ENCODE measurements around the gene TDRKH. TPM values are rescaled to one million over a fixed set of nuclear protein-coding genes. Genes with fewer than 3 reads are reported as not detected.

Gene TDRKH
- polyA plus RNA-seq, 1 experiment, result 1.0 TPM

DNA sequence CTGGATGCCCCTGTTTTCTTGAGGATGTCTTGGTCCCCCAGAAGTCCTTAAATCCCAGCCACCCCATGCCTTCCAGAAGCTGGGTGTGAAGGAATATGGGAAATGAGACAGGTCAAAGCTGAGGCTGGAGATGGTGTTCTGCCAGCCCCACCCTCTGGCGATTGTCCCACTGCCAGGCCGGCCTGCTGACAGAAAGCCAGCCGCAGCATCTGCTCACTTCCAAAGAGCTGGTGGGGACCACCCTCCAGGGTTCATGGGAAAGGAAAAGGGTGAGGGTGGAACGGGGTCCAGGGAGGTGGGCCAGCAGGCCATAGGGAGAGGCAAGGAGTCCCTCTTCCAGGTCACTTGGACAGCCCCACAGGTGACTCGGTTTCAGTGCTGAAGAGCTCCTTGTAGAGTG, 16.8 kb upstream of the TDRKH start:
- Histone ChIP-seq H3K4me3 (ENCODE audit: low read depth, low read length) (no peak overlapping the region), H3K27ac (ENCODE audit: low read depth, low read length) (no peak overlapping the region), H3K9me3 (ENCODE audit: control insufficient read depth, insufficient read depth, low read length) (no peaks in the 10 kb centered on the region), H3K27me3 (ENCODE audit: control insufficient read depth, insufficient read depth, low read length) (peaks cover 59% of the 10 kb centered on the region)
- no peak for DNase-seq (ENCODE audit: low read depth, low spot score)
- TF ChIP-seq, protein P1, sequence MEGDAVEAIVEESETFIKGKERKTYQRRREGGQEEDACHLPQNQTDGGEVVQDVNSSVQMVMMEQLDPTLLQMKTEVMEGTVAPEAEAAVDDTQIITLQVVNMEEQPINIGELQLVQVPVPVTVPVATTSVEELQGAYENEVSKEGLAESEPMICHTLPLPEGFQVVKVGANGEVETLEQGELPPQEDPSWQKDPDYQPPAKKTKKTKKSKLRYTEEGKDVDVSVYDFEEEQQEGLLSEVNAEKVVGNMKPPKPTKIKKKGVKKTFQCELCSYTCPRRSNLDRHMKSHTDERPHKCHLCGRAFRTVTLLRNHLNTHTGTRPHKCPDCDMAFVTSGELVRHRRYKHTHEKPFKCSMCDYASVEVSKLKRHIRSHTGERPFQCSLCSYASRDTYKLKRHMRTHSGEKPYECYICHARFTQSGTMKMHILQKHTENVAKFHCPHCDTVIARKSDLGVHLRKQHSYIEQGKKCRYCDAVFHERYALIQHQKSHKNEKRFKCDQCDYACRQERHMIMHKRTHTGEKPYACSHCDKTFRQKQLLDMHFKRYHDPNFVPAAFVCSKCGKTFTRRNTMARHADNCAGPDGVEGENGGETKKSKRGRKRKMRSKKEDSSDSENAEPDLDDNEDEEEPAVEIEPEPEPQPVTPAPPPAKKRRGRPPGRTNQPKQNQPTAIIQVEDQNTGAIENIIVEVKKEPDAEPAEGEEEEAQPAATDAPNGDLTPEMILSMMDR (IDR thresholded peaks at IDR 0.05; ENCODE audit: low read depth, low read length), result no peak
- CTCF ChIA-PET, result no interaction called here
- POLR2A ChIA-PET, result no interaction called here

GRCh38 chr1:151806170-151806569, 15.9 kb upstream of the TDRKH start:
- CTCF ChIA-PET, result no interaction called here

GRCh38 chr1:151805066-151805820, 14.9 kb upstream of the TDRKH start, which contains the start of gene LINGO4:
LINGO4 (minus strand) TSS chr1:151805419; CDS start chr1:151802704, 2,715 bp downstream.
- Histone ChIP-seq H3K27me3 (ENCODE audit: control insufficient read depth, insufficient read depth, low read length) (peaks cover 64% of the 10 kb centered on the region), H3K4me3 (ENCODE audit: low read depth, low read length) (no peak within 1 kb of the TSS), H3K9me3 (ENCODE audit: control insufficient read depth, insufficient read depth, low read length) (no peaks in the 10 kb centered on the region; the same call in 1 of the 2 replicates), H3K27ac (ENCODE audit: low read depth, low read length) (no peak within 1 kb of the TSS)
- TF ChIP-seq, protein P1 (IDR thresholded peaks at IDR 0.05; ENCODE audit: low read depth, low read length), result no peak
- POLR2A ChIA-PET, result no interaction called here
- DNase-seq (ENCODE audit: low read depth, low spot score), result no peak
- CTCF ChIA-PET, result no interaction called here

More at GRCh38 chr1:151806170-151806569, 15.9 kb upstream of the TDRKH start:
- no peak for DNase-seq (ENCODE audit: low read depth, low spot score)
- POLR2A ChIA-PET, result no interaction called here
- Histone ChIP-seq H3K27me3 (ENCODE audit: control insufficient read depth, insufficient read depth, low read length) (peaks cover 59% of the 10 kb centered on the region), H3K9me3 (ENCODE audit: control insufficient read depth, insufficient read depth, low read length) (no peaks in the 10 kb centered on the region; the same call in 1 of the 2 replicates), H3K27ac (ENCODE audit: low read depth, low read length) (no peak overlapping the region), H3K4me3 (ENCODE audit: low read depth, low read length) (no peak overlapping the region)
- TF ChIP-seq, protein P1 (IDR thresholded peaks at IDR 0.05; ENCODE audit: low read depth, low read length), result no peak

- DNase-seq (ENCODE audit: low read depth, low spot score), result no peak
- Histone ChIP-seq H3K9me3 (ENCODE audit: control insufficient read depth, insufficient read depth, low read length) (no peaks in the 10 kb centered on the region; the same call in 1 of the 2 replicates), H3K27ac (ENCODE audit: low read depth, low read length) (no peak overlapping the region), H3K4me3 (ENCODE audit: low read depth, low read length) (no peak overlapping the region), H3K27me3 (ENCODE audit: control insufficient read depth, insufficient read depth, low read length) (peaks cover 75% of the 10 kb centered on the region)
- POLR2A ChIA-PET, result no interaction called here
- TF ChIP-seq, protein P1 (IDR thresholded peaks at IDR 0.05; ENCODE audit: low read depth, low read length), result no peak
- CTCF ChIA-PET, result no interaction called here
Observed at GRCh38 chr1:151803915-151804314, 13.6 kb upstream of the TDRKH start.

- TF ChIP-seq, protein P1 (IDR thresholded peaks at IDR 0.05; ENCODE audit: low read depth, low read length), result no peak
- DNase-seq (ENCODE audit: low read depth, low spot score), result no peak
- Histone ChIP-seq H3K4me3 (ENCODE audit: low read depth, low read length) (no peak overlapping the region), H3K27me3 (ENCODE audit: control insufficient read depth, insufficient read depth, low read length) (peaks cover 76% of the 10 kb centered on the region), H3K27ac (ENCODE audit: low read depth, low read length) (no peak overlapping the region), H3K9me3 (ENCODE audit: control insufficient read depth, insufficient read depth, low read length) (no peaks in the 10 kb centered on the region; the same call in 1 of the 2 replicates)
- POLR2A ChIA-PET, result no interaction called here
- CTCF ChIA-PET, result no interaction called here
Observed at GRCh38 chr1:151803164-151803563, 12.9 kb upstream of the TDRKH start.
